ENCODE results near the gene CMTM8.

- TF ChIP-seq POLR2A (IDR thresholded peaks at IDR 0.05; ENCODE audit: low read length) (no peak), CTCF (IDR thresholded peaks at IDR 0.05) (no peak), MAX (IDR thresholded peaks at IDR 0.05) (no peak), USF2 (IDR thresholded peaks at IDR 0.05) (no peak), CHD2 (IDR thresholded peaks at IDR 0.05; ENCODE audit: low read length, partially characterized antibody) (no peak), RFX5 (IDR thresholded peaks at IDR 0.05) (no peak), ELK1 (IDR thresholded peaks at IDR 0.05; ENCODE audit: low read depth, low read length) (no peak), NPAS2 (CRISPR knock-in tag; IDR thresholded peaks at IDR 0.05; ENCODE audit: borderline replicate concordance) (no peak), RAD21 (conservative IDR thresholded peaks at IDR 0.05 in 1 of 2, IDR thresholded peaks at IDR 0.05 in 1 of 2) (no peak), CEBPB (IDR thresholded peaks at IDR 0.05) (no peak)
These were observed 7.7 kb downstream of the CMTM8 start for GRCh38 chr3:32246079-32246675.

Measured in A549 (cell line).